ENCODE measurements around the gene PIWIL4. TPM values are rescaled to one million over a fixed set of nuclear protein-coding genes. Genes with fewer than 3 reads are reported as not detected.

The PIWIL4 gene
- total RNA-seq, 1 donor from 2014 or later, result 0.78 TPM

DNA sequence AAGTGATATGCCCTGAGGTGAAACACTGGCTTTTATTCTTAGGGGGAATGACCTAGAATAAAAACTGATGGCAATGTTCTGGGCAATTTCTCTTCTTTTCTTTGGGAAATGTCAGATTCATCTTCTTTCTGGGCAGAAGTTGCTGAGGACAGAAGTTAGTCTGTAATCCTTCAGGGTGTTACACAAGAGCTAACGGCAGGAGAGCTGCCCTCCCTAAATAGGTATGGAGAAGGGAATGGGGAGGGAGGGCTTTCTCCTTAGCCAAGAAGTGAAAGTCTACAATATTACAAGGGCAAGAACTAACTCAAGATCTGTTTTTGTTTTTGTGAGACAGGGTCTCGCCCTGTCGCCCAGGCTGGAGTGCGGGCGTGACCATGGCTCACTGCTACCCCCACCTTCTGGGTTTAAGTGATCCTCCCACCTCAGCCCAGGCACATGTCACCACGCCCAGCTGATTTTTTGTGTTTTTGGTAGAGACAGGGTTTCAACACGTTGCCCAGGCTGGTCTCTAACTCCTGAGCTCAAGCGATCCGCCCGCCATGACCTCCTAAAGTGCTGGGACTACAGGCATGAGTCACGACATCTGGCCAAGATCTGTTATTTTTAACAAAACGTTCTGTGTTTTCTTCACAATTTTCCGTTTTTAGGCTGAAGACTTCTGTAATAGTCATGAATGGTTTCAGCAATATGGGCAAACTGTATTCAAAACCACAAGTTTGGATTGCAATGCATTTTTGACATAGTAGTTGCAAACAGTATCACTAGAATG lies 7.2 kb downstream of the PIWIL4 start:
- ATAC-seq (ENCODE audit: poor library complexity) (no peak), DNase-seq (no peak)
- intact Hi-C loops (cut with DNase I), result no loop called here

DNA sequence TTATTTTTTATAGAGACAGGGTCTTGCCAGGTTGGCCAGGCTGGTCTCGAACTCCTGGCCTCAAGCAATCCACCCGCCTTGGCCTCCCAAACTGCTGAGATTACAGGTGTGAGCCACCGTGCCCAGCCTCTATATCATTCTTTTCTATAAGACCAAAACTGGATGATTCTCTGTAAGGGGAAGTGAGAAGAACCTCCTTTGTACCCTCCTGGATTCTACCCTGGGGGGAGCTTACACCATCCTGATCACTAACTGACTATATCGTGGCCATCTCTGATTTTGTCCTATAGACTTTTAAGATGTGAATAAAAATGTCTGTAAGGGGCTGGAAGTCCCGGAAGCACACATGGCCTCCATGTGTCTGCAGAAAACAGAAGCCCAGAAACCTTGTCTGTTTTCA lies 9.1 kb downstream of the PIWIL4 start:
- intact Hi-C loops (cut with DNase I), result no loop called here
- ATAC-seq (ENCODE audit: poor library complexity) (no peak), DNase-seq (no peak)

GRCh38 chr11:94577841-94578240 lies 10.7 kb downstream of the PIWIL4 start:
- ATAC-seq (ENCODE audit: poor library complexity) (no peak), DNase-seq (no peak)
- intact Hi-C loops (cut with DNase I), result no loop called here

- intact Hi-C loops (cut with DNase I), result no loop called here
- no peak for DNase-seq
- no peak for ATAC-seq (ENCODE audit: poor library complexity)
Measured at GRCh38 chr11:94581926-94582325, 14.8 kb downstream of the PIWIL4 start.

DNA sequence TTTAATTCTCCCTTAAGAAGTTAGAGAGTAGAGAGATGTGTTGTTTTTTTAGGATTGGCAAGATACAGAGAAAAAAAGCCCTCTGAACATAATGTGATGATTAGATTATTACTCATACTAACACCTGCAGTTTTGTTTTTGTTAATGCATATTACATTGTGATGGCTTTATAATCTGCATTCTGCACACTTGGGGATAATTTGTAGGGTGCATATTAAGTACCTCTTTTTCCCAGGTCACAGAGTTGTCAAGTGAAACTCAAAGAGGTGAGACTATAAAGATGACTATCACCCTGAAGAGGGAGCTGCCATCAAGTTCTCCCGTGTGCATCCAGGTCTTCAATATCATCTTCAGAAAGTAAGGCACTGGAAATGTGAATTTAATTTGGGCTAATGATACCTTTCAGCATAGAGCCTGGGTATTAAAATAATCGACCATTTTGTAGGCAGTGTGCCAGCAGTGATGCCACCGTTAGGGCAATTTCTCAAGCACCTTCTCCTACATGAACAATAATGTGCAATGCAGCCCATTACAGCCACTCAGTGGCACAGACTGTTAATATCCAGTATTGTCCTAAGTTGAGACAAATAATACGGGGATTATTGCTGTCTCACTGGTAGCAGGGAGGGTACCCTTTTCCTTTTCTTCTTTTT lies 16.2 kb downstream of the PIWIL4 start:
- intact Hi-C loops (cut with DNase I), result no loop called here
- ATAC-seq (ENCODE audit: poor library complexity), result no peak

GRCh38 chr11:94583866-94584500 lies 16.8 kb downstream of the PIWIL4 start:
- peak; percentile 46 for ATAC-seq (ENCODE audit: poor library complexity)
- no peak for DNase-seq
- intact Hi-C loops (cut with DNase I), result no loop called here

More for the DNA sequence above, 16.2 kb downstream of the PIWIL4 start:
- no peak for DNase-seq

- intact Hi-C loops (cut with DNase I), result no loop called here
- ATAC-seq (ENCODE audit: poor library complexity), result no peak
- no peak for DNase-seq
Measured at GRCh38 chr11:94584978-94585377, 17.8 kb downstream of the PIWIL4 start.

- no peak for ATAC-seq (ENCODE audit: poor library complexity)
- intact Hi-C loops (cut with DNase I), result no loop called here
- DNase-seq, result no peak
Measured at GRCh38 chr11:94585399-94585798, 18.2 kb downstream of the PIWIL4 start.

- intact Hi-C loops (cut with DNase I), result no loop called here
- DNase-seq (no peak), ATAC-seq (ENCODE audit: poor library complexity) (no peak)
Measured at GRCh38 chr11:94586546-94586945, 19.4 kb downstream of the PIWIL4 start.

DNA sequence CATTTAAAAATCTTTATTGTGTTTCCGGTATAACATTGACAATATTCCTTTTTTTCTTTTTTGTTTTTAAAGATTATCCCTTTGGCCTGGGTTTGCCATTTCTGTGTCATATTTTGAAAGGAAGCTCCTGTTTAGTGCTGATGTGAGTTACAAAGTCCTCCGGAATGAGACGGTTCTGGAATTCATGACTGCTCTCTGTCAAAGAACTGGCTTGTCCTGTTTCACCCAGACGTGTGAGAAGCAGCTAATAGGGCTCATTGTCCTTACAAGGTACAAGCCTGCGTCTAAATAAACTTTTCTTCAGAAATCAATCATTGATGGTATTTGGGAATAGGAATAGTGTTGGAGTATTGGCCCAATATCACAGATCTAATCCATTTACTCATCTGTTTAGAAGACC lies 19.8 kb downstream of the PIWIL4 start:
- intact Hi-C loops (cut with DNase I), result no loop called here
- DNase-seq, result no peak
- no peak for ATAC-seq (ENCODE audit: poor library complexity)

- ATAC-seq (ENCODE audit: poor library complexity), result no peak
- intact Hi-C loops (cut with DNase I), result no loop called here
Measured at GRCh38 chr11:94588366-94588942, 21.3 kb downstream of the PIWIL4 start.

DNA sequence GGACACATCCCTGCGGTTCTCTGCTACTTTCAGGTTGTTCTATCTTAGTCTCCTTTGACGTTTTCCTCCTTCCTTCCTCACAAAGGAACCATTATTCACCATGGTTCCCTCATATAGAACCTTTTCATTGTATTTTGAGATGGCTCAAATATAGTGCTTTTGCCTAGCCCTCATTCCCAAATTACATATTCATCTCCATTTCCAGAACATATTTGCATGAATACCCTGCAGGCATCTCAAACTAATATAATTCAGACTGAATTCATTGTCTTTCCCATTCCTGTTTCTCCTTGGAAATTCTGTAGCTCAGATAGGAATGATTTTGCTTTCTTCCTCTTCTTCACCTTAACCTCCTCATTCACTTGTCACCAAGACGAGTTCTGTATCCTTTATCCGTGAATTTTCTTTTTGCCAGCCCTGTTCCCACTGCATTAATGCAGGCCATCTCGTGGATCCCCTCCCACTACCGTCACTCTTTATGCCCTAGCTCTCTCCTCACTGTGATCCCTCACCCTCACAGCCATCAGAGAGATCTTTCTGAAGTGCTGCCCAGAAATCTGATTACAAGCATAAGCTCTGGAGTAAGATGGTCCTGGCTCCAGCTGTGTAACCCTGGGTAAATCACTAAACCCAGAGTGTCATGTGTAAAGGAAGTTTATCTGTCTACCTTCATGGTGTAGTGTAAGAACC lies 23.3 kb downstream of the PIWIL4 start:
- intact Hi-C loops (cut with DNase I), result no loop called here
- DNase-seq (no peak), ATAC-seq (ENCODE audit: poor library complexity) (no peak)

More at GRCh38 chr11:94588366-94588942, 21.3 kb downstream of the PIWIL4 start:
- no peak for DNase-seq

DNA sequence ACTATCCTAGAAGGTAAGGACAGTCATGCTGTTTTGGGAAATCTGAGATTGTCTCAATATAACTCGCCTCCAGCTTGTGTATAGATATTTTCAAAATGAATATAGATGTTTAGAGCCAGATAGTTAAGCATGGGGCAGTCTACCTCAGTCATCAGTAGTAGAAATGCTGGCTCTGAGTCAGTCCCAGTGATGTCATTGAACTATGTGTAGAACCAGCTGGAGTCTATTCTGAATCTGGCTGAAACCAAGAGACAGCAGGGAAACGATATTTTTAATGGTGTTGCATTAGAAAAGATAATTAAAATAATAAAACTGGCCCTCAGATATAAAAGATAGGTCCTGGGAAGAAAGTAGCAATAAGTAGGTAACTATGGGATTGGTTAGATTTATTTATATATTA lies 25.9 kb downstream of the PIWIL4 start:
- DNase-seq (no peak), ATAC-seq (ENCODE audit: poor library complexity) (no peak)
- intact Hi-C loops (cut with DNase I), result no loop called here

DNA sequence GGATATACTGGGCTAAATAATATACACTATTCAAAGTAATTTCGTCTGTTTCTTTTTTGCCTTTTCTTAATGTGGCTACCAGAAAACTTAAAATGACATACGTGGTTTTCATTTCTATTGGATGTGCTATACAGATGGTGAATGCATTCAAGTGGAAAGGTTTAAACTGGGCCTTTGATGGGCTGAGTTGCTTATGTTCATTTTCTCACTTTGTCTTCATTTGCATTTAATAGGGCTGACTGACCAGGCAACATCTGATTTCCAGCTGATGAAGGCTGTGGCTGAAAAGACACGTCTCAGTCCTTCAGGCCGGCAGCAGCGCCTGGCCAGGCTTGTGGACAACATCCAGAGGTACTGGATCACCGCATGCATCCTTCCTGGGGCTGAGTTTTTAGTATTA lies 27.9 kb downstream of the PIWIL4 start:
- intact Hi-C loops (cut with DNase I), result no loop called here
- no peak for ATAC-seq (ENCODE audit: poor library complexity)
- DNase-seq, result no peak

DNA sequence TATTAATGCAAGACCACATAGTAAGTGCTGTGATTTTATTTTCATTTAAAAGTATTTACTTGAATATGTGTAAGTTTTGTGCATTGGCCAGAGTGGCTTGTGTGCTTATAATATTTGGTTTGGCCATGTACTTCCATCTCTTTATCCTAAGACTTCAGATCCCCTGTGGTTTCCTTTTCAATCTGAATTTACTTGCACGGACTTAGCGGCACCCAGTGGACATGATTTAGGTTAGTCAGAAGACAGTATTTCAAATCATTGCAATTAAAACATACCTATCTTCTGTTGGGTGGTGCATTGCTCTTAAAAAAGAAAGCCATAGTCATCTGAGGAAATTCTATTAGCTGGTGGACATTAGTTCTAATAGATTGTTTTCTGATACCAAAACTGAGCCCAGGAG lies 30.7 kb downstream of the PIWIL4 start:
- DNase-seq (no peak), ATAC-seq (ENCODE audit: poor library complexity) (no peak)
- intact Hi-C loops (cut with DNase I), result no loop called here

GRCh38 chr11:94599510-94599909 lies 32.3 kb downstream of the PIWIL4 start:
- intact Hi-C loops (cut with DNase I), result no loop called here
- ATAC-seq (ENCODE audit: poor library complexity), result peak; percentile 48
- DNase-seq, result no peak

GRCh38 chr11:94602430-94603372 lies 35.5 kb downstream of the PIWIL4 start:
- intact Hi-C loops (cut with DNase I), result no loop called here
- DNase-seq (peak; percentile 66), ATAC-seq (ENCODE audit: poor library complexity) (peak; percentile 85)

- ATAC-seq (ENCODE audit: poor library complexity) (no peak), DNase-seq (no peak)
- intact Hi-C loops (cut with DNase I), result no loop called here
Measured at GRCh38 chr11:94603587-94603986, 36.4 kb downstream of the PIWIL4 start.
